ENCODE results near the gene CREB5. TPM values are rescaled to one million over a fixed set of nuclear protein-coding genes. Genes with fewer than 3 reads are reported as not detected.
"Not testable (repeated sequence)": the region's sequence is repeated elsewhere in the genome, so short reads cannot be mapped to it uniquely, and the experiment has no call there.

CREB5 gene
- total RNA-seq, 1 experiment from 2014 or later = 40.5 TPM

GRCh38 chr7:28549998-28550397 is 137.7 kb downstream of the CREB5 start:
- ChIA-PET CTCF (interaction anchor here (0.6 to 1.4 kb wide), 2 partner anchors 56 to 251 kb away, joined by 4 to 5 read pairs; no protein-coding TSS in a partner anchor), POLR2A (interaction anchor here (0.7 kb wide), 1 partner anchor 144 kb away, joined by 3 read pairs; no protein-coding TSS in a partner anchor)
- H3K4me1 Mint-ChIP-seq (ENCODE audit: insufficient read depth, unreplicated experiment) = no peaks in the 10 kb centered on the region
- peaks cover 29% of the 10 kb centered on the region for H3K27me3 Mint-ChIP-seq (ENCODE audit: insufficient read depth, unreplicated experiment)
- no peak overlapping the region for H3K27ac Mint-ChIP-seq (ENCODE audit: low read depth, unreplicated experiment)
- no peak for DNase-seq (ENCODE audit: unreplicated experiment)
- H3K36me3 Mint-ChIP-seq (ENCODE audit: insufficient read depth, unreplicated experiment) = no peaks in the 10 kb centered on the region
- no TSS peak for BruUV-seq (replicated peaks)
- intact Hi-C loops (cut with micrococcal nuclease) = no loop called here
- no peaks in the 10 kb centered on the region for H3K9me3 Mint-ChIP-seq (ENCODE audit: unreplicated experiment)
- TF ChIP-seq CTCF (IDR thresholded peaks at IDR 0.05; ENCODE audit: unreplicated experiment) = no peak
- H3K4me3 Mint-ChIP-seq (ENCODE audit: unreplicated experiment) = no peak overlapping the region

DNA sequence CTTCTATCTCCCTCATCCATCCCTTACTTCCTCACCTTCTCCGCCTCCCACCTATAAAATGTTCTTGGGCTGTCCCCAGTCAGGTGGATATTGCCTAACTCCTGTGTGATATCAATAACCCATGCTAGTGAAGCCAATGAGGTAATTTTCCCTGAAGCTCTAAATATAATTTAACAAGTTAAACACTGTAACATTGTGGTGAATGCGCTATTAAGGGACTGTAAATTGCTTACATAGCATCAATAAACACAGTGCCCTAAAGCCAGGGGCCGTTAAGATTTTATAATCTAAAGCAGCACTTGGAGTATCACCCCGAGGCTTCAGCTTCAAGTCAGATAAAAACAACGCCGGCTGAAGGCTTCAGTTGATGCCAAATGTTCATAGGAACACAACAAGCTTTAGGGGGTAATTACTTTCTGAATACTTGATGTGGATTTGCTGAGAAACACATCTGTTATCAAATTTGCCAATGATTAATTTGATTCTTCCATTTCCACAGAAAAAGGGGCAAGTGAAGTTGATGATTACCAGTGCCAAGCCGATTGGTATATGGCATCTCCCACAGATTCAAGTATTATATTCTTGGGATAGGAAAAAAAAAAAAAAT is 138.4 kb downstream of the CREB5 start:
- H3K4me1 Mint-ChIP-seq (ENCODE audit: insufficient read depth, unreplicated experiment) = no peaks in the 10 kb centered on the region
- intact Hi-C loops (cut with micrococcal nuclease) = no loop called here
- no peaks in the 10 kb centered on the region for H3K9me3 Mint-ChIP-seq (ENCODE audit: unreplicated experiment)
- ChIA-PET POLR2A (interaction anchor here (0.7 kb wide), 2 partner anchors 12 to 145 kb away, joined by 3 read pairs; no protein-coding TSS in a partner anchor), CTCF (interaction anchor here (1.4 kb wide), 1 partner anchor 252 kb away, joined by 5 read pairs; no protein-coding TSS in a partner anchor)
- DNase-seq (ENCODE audit: unreplicated experiment) = no peak
- H3K27me3 Mint-ChIP-seq (ENCODE audit: insufficient read depth, unreplicated experiment) = peaks cover 22% of the 10 kb centered on the region
- no TSS peak for BruUV-seq (replicated peaks)
- H3K27ac Mint-ChIP-seq (ENCODE audit: low read depth, unreplicated experiment) = no peak overlapping the region
- no peak for TF ChIP-seq CTCF (IDR thresholded peaks at IDR 0.05; ENCODE audit: unreplicated experiment)
- H3K36me3 Mint-ChIP-seq (ENCODE audit: insufficient read depth, unreplicated experiment) = no peaks in the 10 kb centered on the region
- H3K4me3 Mint-ChIP-seq (ENCODE audit: unreplicated experiment) = no peak overlapping the region

DNA sequence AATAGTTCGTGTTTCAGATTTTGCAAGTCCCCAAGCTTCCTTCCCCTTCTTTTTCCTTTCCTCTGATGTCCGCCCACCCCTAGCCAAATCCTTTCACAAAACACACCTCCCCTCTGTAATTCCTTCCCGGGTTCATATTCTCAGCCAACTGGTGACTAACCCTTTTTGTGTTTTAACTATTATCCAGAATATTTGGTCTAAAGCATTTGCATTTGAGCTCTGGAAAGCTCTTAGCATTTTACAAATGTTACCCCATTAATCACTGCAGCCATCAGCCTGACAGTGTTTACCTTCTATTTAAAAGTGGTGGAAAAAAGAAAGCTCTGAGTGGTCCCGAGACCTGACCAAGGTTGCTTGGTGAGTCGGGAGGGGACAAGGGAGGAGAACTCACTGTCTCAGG is 139.0 kb downstream of the CREB5 start:
- peaks cover 16% of the 10 kb centered on the region for H3K27me3 Mint-ChIP-seq (ENCODE audit: insufficient read depth, unreplicated experiment)
- no peak for TF ChIP-seq CTCF (IDR thresholded peaks at IDR 0.05; ENCODE audit: unreplicated experiment)
- no peaks in the 10 kb centered on the region for H3K36me3 Mint-ChIP-seq (ENCODE audit: insufficient read depth, unreplicated experiment)
- BruUV-seq (replicated peaks) = no TSS peak
- ChIA-PET CTCF (no interaction called here), POLR2A (no interaction called here)
- no peak for DNase-seq (ENCODE audit: unreplicated experiment)
- H3K4me3 Mint-ChIP-seq (ENCODE audit: unreplicated experiment) = no peak overlapping the region
- H3K9me3 Mint-ChIP-seq (ENCODE audit: unreplicated experiment) = no peaks in the 10 kb centered on the region
- intact Hi-C loops (cut with micrococcal nuclease) = no loop called here
- no peaks in the 10 kb centered on the region for H3K4me1 Mint-ChIP-seq (ENCODE audit: insufficient read depth, unreplicated experiment)
- no peak overlapping the region for H3K27ac Mint-ChIP-seq (ENCODE audit: low read depth, unreplicated experiment)

DNA sequence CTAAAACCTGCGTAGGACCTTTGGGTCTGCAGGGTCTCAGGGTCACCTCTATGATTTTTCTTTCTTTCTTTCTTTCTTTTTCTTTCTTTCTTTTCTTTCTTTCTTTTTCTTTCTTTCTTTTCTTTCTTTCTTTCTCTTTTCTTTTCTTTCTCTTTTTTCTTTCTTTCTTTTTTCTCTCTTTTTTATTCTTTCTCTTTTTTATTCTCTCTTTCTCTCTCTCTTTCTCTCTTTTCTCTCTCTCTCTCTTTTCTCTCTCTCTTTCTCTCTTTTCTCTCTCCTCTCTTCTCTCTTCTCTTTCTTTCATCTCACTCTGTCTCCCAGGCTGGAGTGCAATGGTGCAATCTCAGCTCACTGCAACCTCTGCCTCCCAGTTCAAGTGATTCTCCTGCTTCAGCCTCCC is 139.4 kb downstream of the CREB5 start:
- BruUV-seq (replicated peaks); DNase-seq (ENCODE audit: unreplicated experiment); H3K36me3 Mint-ChIP-seq (ENCODE audit: insufficient read depth, unreplicated experiment); intact Hi-C loops (cut with micrococcal nuclease); POLR2A ChIA-PET; H3K4me3 Mint-ChIP-seq (ENCODE audit: unreplicated experiment); H3K4me1 Mint-ChIP-seq (ENCODE audit: insufficient read depth, unreplicated experiment); H3K27ac Mint-ChIP-seq (ENCODE audit: low read depth, unreplicated experiment); H3K9me3 Mint-ChIP-seq (ENCODE audit: unreplicated experiment); CTCF ChIA-PET: not testable (repeated sequence)
- peaks cover 19% of the 10 kb centered on the region for H3K27me3 Mint-ChIP-seq (ENCODE audit: insufficient read depth, unreplicated experiment)
